HG03457 (cell line): ENCODE results near the gene RPS6KC1.
"Not testable (repeated sequence)": the region's sequence is repeated elsewhere in the genome, so short reads cannot be mapped to it uniquely, and the experiment has no call there.

Experiments
- ATAC-seq: cut with Tn5 transposase; IDR thresholded peaks from one replicate; pipeline ENCODE4 v1.9.1; 2021; ENCODE audit warnings: moderate number of reproducible peaks; ENCODE audit not compliant: unreplicated experiment

The RPS6KC1 gene

DNA sequence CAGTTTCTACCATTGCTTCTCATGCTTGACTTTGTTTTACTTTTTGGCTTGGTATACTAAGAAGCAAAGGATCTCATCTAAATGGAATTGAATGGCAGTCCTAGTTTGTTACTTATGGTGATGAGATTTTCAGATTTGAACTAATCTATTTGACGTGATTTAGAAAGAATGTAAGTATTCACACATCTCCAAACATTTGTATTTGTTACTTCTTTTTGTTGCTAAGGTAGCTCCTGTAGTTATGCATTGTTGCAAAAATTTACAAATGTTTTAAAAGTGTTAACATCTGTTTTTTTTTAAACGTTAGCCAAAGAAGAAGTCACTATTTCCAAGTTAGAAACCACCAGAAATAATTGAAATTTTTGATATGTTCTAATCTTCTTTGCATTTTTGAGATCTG is 222.5 kb downstream of the RPS6KC1 start:
- no peak for ATAC-seq

DNA sequence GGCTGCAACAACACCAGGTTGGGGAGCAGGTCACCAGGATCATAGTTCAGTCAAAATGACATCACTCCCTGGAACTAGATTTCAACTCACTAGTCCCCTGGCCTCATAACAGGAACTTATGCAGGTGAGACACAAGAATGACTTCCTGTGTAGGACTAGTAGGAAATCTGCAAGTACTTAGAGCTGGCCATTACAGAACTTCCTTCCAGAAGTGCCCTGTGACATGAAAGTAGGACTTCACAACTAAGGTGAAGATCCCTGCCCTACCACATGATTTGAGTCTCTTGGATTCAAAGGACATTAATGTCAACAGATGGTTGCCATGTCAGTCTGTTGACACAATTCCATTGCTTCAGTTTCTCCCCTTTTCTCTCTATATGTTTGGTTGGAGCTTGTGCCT is 223.1 kb downstream of the RPS6KC1 start:
- no peak for ATAC-seq

DNA sequence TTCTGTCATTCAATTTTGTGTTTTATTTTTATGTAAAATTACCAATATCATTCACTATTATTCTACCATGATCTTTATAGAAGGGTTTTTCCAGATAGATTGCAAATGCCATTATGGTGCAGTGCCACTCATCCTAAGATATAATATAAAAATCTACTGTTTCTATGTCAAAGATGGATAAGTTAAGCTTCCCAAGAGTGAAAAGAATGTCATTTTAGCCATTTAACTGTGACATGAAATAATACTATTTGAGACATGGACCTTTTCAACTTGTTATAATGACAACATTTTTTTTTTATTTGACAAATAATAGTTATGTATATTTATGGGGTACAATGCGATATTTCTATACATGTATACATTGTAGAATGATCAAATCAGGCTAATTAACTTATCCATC is 224.3 kb downstream of the RPS6KC1 start:
- ATAC-seq: no peak

DNA sequence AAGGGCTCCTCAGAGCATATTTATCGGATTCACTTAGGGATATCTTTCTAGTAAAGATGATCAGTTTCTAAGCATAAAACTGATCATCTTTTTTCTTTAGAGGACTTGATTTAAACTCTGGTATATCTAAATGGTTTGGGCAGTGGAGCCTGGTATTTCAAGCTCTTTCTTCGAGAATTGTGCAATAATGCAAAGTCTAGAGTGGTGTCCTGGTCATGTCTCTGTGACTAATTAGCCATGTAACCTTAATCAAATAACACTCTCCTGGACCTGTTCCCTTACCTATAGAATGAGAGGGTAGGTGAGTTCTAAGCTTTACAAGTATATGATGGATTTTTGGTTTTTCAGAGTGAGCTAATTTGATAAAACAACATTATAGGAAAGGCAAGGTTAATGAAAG is 225.2 kb downstream of the RPS6KC1 start:
- no peak for ATAC-seq

DNA sequence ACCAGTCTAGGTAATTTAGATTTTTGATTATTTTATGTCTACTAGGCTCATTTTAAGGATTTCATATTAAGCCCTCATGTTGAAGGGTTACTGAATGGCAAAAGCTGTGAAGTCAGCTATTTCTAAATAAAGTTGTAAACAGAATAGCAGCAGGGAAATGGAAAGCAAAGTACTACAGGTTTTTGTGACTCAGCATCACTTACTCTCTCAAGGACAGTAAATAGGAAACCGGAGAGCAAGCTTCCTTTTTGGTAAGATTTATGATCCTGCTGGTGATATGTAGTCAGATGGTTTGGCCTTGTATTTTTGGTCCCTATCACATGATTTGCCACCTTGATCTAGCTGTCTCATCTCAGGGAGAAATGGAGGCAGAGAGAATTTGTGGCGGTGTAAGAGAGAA is 226.0 kb downstream of the RPS6KC1 start:
- ATAC-seq: no peak

DNA sequence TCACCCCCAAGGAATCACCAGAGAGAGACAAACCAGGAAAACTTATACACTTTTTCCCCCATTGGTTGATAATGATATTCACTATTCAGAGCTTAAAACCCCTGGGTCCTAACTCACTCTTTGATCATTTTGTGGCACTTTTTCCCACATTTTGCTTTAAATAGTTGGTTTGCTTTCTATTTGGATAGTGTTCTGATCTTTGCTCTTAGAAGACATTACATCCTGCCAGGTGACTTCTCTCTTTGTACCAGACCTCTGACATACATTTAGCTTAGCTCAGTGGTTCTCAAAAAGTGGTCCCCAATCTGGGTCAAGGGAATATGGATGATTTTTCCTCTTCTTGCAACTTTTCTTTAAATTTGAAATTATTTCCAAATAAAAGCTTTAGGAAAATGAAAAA is 228.4 kb downstream of the RPS6KC1 start:
- no peak for ATAC-seq

DNA sequence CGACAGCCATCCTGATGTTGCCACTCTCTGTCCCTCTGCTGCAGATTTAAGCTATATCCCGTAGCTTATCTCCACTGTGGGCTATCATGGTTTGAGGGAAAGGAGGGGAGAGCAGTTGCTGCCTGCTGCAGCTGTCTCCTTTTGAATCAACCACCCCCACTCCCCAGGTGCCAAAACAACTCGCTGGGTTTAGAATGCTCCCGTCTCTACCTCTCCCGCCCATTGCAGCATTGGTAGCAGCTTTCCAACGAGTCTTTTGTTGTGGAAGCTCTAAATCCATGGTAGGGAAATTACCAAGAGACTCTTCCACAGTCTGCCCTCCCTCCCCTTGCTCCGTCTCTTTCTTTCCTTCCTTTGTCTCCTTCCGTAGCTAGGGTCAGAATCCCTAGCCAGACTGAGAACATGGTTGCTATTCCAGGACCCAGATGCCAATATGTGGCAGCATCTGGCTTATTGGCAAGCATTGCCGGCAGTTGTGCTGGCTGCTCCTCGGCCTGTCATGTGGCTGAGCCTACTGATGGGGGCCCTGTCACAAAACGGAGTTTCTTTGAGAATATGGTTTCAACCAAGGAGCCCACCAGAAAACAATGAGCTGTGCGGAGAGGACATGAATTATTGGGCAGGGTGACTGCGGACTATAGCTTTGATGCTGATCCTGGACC is 230.7 kb downstream of the RPS6KC1 start:
- no peak for ATAC-seq

DNA sequence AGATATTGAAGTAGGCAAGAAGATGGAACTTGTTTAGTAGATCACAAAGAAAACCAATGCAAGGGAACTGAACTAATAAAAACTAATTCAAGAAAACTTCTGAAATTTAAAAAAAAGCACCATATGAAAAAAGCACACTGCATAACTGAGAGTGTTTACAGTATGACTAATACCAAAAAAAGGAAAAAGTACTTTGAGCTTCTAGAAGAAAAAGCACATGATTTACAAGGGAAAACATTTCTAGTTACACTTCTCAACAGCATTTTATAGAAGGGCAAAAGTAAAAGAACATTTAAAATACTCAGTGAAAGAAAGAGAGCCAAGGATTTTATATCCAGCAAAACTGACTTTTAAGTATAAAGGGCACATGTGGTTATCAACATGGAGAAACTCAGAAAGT is 233.6 kb downstream of the RPS6KC1 start:
- ATAC-seq: no peak

DNA sequence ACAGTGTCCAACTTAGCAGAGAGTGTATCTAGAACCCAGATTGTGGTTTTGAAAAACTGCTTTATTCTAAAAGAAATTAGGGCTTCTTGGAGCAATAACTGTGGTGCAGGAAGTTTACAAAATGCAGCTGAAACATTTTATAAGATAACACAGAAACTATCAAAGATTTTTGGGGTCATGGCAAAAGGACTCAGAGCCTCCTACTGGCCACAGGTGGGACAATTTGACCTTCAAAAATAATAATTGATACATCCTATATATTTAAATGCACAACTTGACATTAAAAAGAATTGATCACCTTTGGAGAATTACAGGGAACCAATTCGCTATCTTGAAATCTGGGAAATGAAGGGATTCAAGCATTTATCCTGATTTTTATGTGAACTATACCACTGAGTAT is 235.2 kb downstream of the RPS6KC1 start:
- no peak for ATAC-seq

DNA sequence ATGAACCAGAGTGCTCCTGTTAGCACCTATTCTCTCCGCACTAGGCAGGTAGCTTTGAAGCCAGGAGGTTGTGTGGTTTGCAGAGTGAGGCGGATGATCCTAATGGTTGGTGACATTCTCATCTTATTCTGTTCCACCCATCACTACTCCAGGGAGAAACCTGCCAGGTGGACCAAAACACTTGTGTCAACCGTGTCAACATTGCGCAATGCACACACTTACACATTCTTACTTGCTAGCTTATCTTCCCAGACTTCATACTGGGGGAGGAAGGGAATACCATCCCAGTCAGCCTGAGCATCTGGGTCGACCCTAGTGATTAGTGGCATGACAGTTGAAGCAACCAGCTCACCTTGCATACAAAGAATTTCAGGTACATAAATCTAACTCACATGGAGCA is 236.9 kb downstream of the RPS6KC1 start:
- ATAC-seq: no peak

DNA sequence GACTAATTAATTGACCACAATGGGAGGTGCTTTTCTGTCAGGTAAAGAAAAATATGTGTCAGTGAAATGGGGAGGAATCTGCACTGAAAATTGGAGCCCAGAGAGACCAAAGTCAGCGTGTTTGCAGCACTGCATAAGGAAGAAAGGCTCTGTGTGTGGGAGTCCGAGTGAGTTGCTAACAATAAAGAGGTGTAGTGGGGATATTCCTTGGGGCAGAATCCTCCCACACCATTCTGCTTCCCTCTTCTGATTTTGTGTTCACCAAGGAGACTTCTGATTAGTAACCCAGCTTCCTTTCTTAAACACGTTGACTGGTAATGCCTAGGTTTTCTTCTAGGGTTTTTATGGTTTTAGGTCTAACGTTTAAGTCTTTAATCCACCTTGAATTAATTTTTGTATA is 240.5 kb downstream of the RPS6KC1 start:
- ATAC-seq: no peak

DNA sequence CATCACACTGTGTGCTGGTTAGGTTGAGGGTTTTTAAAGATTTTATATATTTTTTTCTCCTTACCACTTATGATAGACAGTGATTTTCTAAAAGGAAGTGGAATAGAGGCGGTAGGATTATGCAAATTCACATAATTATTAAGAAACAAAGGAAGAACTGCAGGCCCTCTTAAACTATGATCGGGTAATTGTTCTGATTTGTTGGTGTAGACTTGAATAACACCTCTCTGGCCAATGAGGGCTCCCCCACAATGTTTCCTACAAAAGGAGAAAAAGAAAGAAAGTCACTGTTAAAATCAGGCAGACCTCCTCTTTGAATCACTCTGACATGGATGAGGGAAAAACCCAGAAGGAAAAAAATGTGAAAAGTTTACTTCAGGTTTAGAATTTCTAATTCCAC is 241.6 kb downstream of the RPS6KC1 start:
- no peak for ATAC-seq

DNA sequence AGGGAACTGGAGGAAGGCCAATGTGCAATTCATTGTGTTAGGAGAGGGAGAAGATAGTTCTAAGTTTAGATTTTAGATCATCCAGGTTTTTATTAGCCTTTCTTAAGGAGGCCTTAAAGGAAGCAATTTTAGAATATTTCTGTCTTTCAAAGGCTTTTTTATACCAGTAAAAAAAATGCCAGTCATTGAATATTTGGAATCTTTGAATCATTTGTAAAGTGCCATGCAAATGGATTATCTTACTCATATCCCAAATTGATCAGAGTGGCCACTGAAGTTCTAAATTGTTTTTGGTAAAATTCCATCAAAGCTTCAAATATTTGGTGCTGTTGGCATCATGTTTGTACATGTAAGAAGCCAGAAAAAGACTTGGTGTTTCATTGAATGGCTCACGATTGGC is 244.8 kb downstream of the RPS6KC1 start:
- no peak for ATAC-seq

DNA sequence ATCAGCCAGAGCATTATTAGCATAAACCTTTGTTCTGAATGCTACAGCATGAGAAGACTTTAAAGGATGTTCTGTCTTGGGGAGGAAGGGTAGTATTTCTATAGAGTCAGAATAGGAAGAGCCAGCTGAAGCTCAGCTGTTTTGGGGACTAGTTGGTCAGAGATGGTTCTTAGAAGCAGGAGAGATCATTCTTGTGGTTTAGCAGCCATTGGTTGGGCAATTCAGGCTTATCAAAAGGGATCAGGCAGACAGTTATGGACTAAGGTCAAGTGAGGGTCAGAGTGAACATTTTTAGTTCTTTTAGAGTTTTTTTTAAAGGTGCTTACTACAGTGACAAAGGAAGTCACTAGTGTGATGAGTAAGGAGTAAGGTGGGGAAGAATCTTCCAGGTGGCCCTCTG is 245.5 kb downstream of the RPS6KC1 start:
- no peak for ATAC-seq

DNA sequence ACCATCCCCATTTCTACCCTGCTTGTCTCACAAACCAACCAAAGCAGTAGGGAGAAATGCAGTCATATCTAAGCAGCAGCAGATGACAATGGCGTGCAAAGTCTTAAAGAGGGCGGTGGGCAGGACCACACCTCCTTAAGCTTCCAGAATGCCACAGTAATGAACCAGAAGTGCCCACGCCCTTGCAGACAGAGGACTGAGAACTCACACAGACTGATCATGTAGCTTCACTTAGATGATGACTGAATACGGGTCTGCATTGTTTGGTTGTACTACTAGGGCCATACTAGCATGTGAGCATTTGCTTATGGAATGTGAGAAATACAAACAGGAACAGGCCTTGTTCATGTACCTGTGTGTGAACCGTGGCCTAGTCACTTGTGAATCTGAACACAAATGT is 246.0 kb downstream of the RPS6KC1 start:
- ATAC-seq: no peak

DNA sequence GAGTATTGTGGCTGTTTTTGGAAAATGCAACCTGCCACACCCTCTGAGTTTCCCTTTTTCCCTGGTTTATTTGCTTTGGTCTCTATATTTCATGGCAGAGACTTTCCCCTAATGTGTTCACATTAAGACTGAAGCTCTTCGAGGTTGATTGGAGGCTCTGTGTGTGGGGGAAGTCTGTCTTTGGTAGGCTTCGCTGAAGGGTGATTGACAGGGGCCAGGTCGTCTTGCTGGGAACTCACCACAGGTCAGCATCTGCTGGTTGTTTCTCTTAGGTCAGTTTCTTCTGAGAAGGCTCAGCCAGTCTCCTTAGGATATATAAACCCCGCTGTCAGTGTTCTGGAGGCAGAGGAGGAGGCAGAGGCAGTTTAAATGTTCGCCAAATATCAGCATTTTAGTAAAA is 249.4 kb downstream of the RPS6KC1 start:
- no peak for ATAC-seq

DNA sequence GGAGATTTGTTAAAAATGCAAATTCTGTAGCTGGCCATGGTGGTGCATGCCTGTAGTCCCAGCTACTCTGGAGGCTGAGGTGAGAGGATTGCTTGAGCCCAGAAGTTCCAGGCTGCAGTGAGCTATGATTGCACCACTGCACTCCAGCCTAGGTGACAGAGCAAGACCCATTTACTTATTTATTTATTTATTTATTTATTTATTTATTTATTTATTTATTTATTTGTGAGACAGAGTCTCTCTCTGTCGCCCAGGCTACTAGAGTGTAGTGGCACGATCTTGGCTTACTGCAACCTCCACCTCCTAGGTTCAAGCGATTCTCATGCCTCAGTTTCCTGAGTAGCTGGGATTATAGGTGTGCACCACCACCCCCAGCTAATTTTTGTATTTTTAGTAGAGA is 250.5 kb downstream of the RPS6KC1 start:
- not testable (repeated sequence) for ATAC-seq

DNA sequence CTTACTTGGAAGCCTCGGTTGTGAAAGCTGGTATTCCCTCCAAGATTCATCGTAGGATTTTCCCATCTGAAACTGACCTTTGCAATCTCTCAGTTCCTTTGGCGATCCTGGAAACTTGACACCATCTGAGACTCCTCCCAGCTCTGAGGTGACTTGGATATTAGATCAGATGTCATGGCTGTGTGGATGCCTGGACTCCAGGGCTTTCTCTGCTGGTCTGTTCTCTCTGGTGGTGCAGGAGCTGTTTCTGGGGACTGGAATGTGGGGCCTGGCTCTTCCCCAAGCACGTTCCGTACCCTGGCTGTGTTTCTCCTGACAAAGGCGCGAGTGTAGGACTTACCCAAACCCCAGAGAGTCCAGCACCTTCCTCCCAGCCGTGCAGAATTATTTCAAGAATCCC is 252.2 kb downstream of the RPS6KC1 start:
- no peak for ATAC-seq

DNA sequence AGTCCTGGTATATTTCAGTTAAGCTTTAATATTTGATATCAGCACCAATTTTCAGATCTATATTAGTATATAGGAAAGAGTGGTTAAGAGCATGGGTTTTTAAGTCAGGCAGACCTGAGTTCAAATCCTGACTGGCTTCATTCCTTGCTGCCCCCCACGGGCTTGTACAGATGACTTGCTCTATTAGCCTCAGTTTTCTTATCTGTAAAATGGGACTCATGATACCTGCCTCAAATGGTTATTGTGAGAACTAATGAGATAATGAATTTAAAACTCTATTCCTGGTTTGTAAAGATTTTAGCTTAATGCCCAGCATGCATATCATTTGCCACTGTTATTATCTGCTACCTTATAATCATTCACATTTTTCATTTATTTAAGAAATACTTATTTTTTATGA is 264.5 kb downstream of the RPS6KC1 start:
- ATAC-seq: no peak

DNA sequence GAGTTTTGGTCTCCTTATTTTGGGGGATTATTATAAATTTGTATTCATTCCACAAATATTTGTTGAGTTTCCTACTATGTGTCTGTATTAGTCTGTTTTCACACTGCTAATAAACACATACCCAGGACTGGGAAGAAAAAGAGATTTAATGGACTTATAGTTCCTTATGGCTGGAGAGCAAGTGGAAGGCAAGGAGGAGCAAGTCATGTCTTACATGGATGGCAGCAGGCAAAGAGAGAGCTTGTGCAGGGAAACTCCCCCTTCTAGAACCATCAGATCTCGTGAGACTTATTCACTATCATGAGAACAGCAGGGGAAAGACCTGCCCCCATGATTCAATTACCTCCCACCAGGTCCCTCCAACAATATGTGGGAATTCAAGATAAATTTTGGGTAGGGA is 267.4 kb downstream of the RPS6KC1 start:
- not testable (repeated sequence) for ATAC-seq

DNA sequence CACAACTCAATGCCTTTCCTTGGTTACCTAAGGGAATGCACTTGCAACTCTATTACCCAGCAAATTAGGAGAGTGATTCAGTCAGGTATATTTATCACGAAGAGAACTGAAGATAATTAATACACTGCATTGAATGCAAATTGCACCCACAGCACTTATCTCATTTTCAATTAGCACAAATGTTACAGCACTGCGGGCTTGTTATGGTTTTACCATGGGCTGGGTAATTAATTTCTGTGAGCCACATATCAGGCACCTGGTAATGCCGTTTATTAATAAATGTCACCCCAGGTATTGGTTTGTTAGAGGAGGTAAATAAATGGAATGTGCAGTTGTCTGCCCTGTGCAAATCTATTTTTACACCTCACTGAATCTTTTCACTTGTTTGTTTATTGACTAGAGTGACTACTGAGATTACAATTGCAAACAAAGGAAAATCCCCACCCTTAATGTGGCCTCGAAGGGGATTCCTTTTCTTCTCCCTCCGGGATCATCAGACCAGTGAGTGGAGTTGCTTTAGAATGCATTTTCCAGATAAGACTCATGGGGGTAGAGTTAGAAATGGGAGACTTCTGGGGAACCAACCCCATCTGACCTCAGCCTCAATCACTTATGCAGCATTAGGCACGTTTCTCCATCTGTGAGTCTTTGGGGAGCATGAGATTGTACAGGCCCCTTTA is 269.3 kb downstream of the RPS6KC1 start:
- no peak for ATAC-seq
